Endothelial cell of umbilical vein (primary cell): ENCODE data around the gene CMTM3. TPM values are rescaled to one million over a fixed set of nuclear protein-coding genes. Genes with fewer than 3 reads are reported as not detected.

Experiments
- BruUV-seq: library from RNA; stranded (reverse); fragments of 400-500 nt; replicated peaks from 2 replicates; lab custom pipeline; 2021; lab: Mats Ljungman, UMichigan
- CTCF ChIA-PET: fragments of 300-600, 350-600 bp; sonication (Branson Sonifier 250); formaldehyde crosslinking; loops from one replicate; lab custom pipeline; 2021; ENCODE audit warnings: antibody characterized with exemption, inconsistent platforms; lab: Charles Lee
- POLR2A ChIA-PET: fragments of 300-600, 350-600 bp; sonication (Branson Sonifier 250); formaldehyde crosslinking; loops from one replicate; lab custom pipeline; 2021; ENCODE audit warnings: antibody characterized with exemption, inconsistent platforms; lab: Charles Lee
- DNase-seq: peaks from one replicate; pipeline ENCODE4 v3.0.0-alpha.2; 2011; ENCODE audit warnings: low read depth, low spot score
- FAIRE-seq: peaks from 2 replicates; lab custom pipeline; 2011; peaks lifted over from hg19 to GRCh38; lab: Jason Lieb, UNC
- H2AFZ ChIP-seq: 2 replicates; pipeline ENCODE4 v1.6.0; 2012; ENCODE audit warnings: low read depth, low read length, control low read depth, inconsistent platforms
- H3K27ac ChIP-seq: 2 replicates; pipeline ENCODE4 v1.5.1; 2011; ENCODE audit warnings: low read depth, mild to moderate bottlenecking, control low read depth, low read length, moderate library complexity; ENCODE audit not compliant: insufficient read depth
- H3K27me3 ChIP-seq, 2 experiments: 2 replicates each; pipeline versions ENCODE4 v1.6.0 to v1.6.1; 2011; ENCODE audit warnings: low read length in 2 of 2, mixed read lengths in 1 of 2; ENCODE audit not compliant: control insufficient read depth in 2 of 2, insufficient read depth in 2 of 2
- H3K36me3 ChIP-seq, 2 experiments: 2 replicates in 1 of 2; 3 replicates in 1 of 2; pipeline ENCODE4 v1.5.1; 2011; ENCODE audit warnings: low read length in 2 of 2, mild to moderate bottlenecking in 1 of 2, moderate library complexity in 1 of 2; ENCODE audit not compliant: control insufficient read depth in 2 of 2, insufficient read depth in 2 of 2; ENCODE audit errors: extremely low read depth in 1 of 2
- H3K4me1 ChIP-seq: 3 replicates; pipeline ENCODE4 v1.5.1; 2011; ENCODE audit warnings: mild to moderate bottlenecking, low read length; ENCODE audit not compliant: control insufficient read depth, insufficient read depth; ENCODE audit errors: extremely low read depth
- H3K4me2 ChIP-seq: 2 replicates; pipeline ENCODE4 v1.6.1; 2011; ENCODE audit warnings: low read length, control low read depth, mixed read lengths; ENCODE audit not compliant: insufficient read depth
- H3K4me3 ChIP-seq, 3 experiments: fragments of 200-600 bp in 1 of 3; sonication (generic), shearing (Covaris generic) in 1 of 3; replicated peaks in 1 of 3; 2 replicates each; pipeline ENCODE4 v1.5.1; 2011 to 2016; ENCODE audit warnings: control low read depth in 3 of 3, low read length in 3 of 3, mild to moderate bottlenecking in 2 of 3, inconsistent platforms in 1 of 3, low read depth in 1 of 3, moderate library complexity in 1 of 3; ENCODE audit not compliant: insufficient read depth in 1 of 3
- H3K79me2 ChIP-seq: 2 replicates; pipeline ENCODE4 v1.6.0; 2012; ENCODE audit warnings: low read length, inconsistent platforms; ENCODE audit not compliant: control insufficient read depth, insufficient read depth
- H3K9ac ChIP-seq: replicated peaks from 2 replicates; pipeline ENCODE3; 2011; ENCODE audit warnings: low read length, control low read depth; ENCODE audit not compliant: insufficient read depth; ENCODE audit errors: extremely low read depth
- H3K9me1 ChIP-seq: replicated peaks from 3 replicates; pipeline ENCODE4 v1.6.0; 2011; ENCODE audit warnings: mild to moderate bottlenecking, low read length; ENCODE audit not compliant: control insufficient read depth, insufficient read depth; ENCODE audit errors: extremely low read depth
- H3K9me3 ChIP-seq: replicated peaks from 2 replicates; pipeline ENCODE4 v1.5.1; 2012; ENCODE audit warnings: low read length, inconsistent platforms; ENCODE audit not compliant: control insufficient read depth, insufficient read depth
- H4K20me1 ChIP-seq: replicated peaks from 2 replicates; pipeline ENCODE3; 2011; ENCODE audit warnings: mild to moderate bottlenecking, low read length; ENCODE audit not compliant: control insufficient read depth, insufficient read depth; ENCODE audit errors: extremely low read depth
- EZH2 ChIP-seq: IDR thresholded peaks from 2 replicates; pipeline ENCODE4 v1.6.1; 2012; ENCODE audit warnings: borderline replicate concordance, low read depth, mild to moderate bottlenecking, moderate library complexity, low read length, inconsistent platforms; ENCODE audit not compliant: severe bottlenecking
- FOS ChIP-seq: IDR thresholded peaks from 2 replicates; pipeline ENCODE4 v1.6.1; 2011; ENCODE audit warnings: mild to moderate bottlenecking, low read length, moderate library complexity, borderline replicate concordance; ENCODE audit not compliant: insufficient read depth
- GATA2 ChIP-seq: IDR thresholded peaks from 2 replicates; pipeline ENCODE4 v1.7.0; 2011; ENCODE audit warnings: low read depth, mild to moderate bottlenecking, moderate library complexity, mixed read lengths, low read length; ENCODE audit not compliant: insufficient read length, insufficient read depth
- JUN ChIP-seq: IDR thresholded peaks from 2 replicates; pipeline ENCODE4 v1.6.1; 2011; ENCODE audit warnings: borderline replicate concordance, low read depth; ENCODE audit not compliant: insufficient read length, insufficient read depth
- MYC ChIP-seq: IDR thresholded peaks from one replicate; pipeline ENCODE4 v1.6.1; 2011; ENCODE audit warnings: mild to moderate bottlenecking, low read depth, low read length
- POLR2A ChIP-seq: IDR thresholded peaks from 2 replicates; pipeline ENCODE4 v1.6.1; 2012; ENCODE audit warnings: low read depth, mild to moderate bottlenecking, control low read depth, low read length
- POLR2AphosphoS5 ChIP-seq: IDR thresholded peaks from 2 replicates; pipeline ENCODE4 v1.6.1; 2012; ENCODE audit warnings: low read depth, mild to moderate bottlenecking, control low read depth, low read length, moderate library complexity; ENCODE audit not compliant: insufficient read depth
- dilution Hi-C: fragments of 300-500 bp; cut with MboI; formaldehyde crosslinking; loops from one replicate; pipeline ENCODE4 v1.15.0; 2019; ENCODE audit warnings: low sequenced_read_pairs; ENCODE audit not compliant: extremely low pct_ligation_motif_present
- intact Hi-C: fragments of 100-400 bp; cut with micrococcal nuclease; formaldehyde crosslinking; loops from one replicate; pipeline ENCODE4 v1.10.0; 2022
- polyA plus RNA-seq, 4 experiments: library from polyadenylated mRNA; depleted of rRNA in 3 of 4; stranded (reverse) in 3 of 4; unstranded in 1 of 4; fragments of >200 nt; gene quantifications; 2 replicates each; pipeline versions ENCODE4 v1.2.1 to v1.2.3, GENCODE V29; 2011 to 2012; ENCODE audit warnings: missing spikeins in 1 of 4
- total RNA-seq: library from RNA; stranded (reverse); gene quantifications from 2 replicates; pipeline ENCODE4 v1.2.3, GENCODE V29; 2021
- TF ChIP-seq, protein P1 (sequence below), 2 donors: IDR thresholded peaks; 1 replicate in 1 of 2; 2 replicates in 1 of 2; pipeline ENCODE4 v1.5.1; 2011; ENCODE audit warnings: low read length in 2 of 2, mild to moderate bottlenecking in 2 of 2, moderate library complexity in 2 of 2, control low read depth in 1 of 2, inconsistent platforms in 1 of 2, low read depth in 1 of 2; ENCODE audit not compliant: insufficient read depth in 1 of 2; ENCODE audit errors: extremely low read depth in 1 of 2
- TF ChIP-seq, protein P2 (sequence below): IDR thresholded peaks from 2 replicates; pipeline ENCODE4 v1.6.1; 2011; ENCODE audit not compliant: insufficient read depth, insufficient read length

CMTM3 gene
- total and polyA plus RNA-seq, 2 donors (not counting 3 experiments of a cell fraction or from before 2014, with no cell fraction given), result 83.6 to 86.2 TPM

DNA sequence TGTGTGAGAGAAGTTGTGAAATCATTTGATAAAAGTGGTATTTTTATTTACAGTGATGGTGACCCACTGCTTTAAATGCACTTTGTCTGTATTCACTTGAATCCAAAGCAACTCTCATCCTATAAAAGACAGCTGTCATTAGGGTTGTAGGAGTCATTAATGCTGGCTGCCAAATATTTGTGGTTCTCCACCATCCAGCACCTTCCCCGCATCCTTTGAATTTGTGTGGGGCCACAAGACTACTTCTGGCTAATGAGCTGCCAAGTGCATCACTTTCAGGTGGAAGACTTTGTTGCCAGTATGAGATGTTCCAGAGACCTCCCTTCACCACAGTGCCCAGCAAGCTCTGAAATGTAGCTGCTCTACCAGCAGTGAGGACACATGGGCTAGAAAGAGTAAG lies 43.4 kb downstream of the CMTM3 start:
- Histone ChIP-seq H3K36me3 (no peaks in the 10 kb centered on the region), H3K79me2 (no peaks in the 10 kb centered on the region), H3K9me1 (no peaks in the 10 kb centered on the region), H4K20me1 (no peaks in the 10 kb centered on the region), H2AFZ (no peak overlapping the region), H3K4me3 (no peak overlapping the region), H3K9me3 (no peaks in the 10 kb centered on the region), H3K27ac (no peak overlapping the region), H3K4me1 (no peaks in the 10 kb centered on the region), H3K27me3 (no peaks in the 10 kb centered on the region), H3K4me2 (no peak overlapping the region), H3K9ac (no peak overlapping the region)
- DNase-seq (no peak), FAIRE-seq (no peak)
- CTCF ChIA-PET, result interaction anchor here (1.4 to 1.8 kb wide), 2 partner anchors 8 to 39 kb away, joined by 5 to 6 read pairs; no protein-coding TSS in a partner anchor
- TF ChIP-seq EZH2, result no peak
- no peak for TF ChIP-seq POLR2AphosphoS5
- TF ChIP-seq MYC, result no peak
- no peak for TF ChIP-seq GATA2
- TF ChIP-seq JUN, result no peak
- TF ChIP-seq, protein P1, sequence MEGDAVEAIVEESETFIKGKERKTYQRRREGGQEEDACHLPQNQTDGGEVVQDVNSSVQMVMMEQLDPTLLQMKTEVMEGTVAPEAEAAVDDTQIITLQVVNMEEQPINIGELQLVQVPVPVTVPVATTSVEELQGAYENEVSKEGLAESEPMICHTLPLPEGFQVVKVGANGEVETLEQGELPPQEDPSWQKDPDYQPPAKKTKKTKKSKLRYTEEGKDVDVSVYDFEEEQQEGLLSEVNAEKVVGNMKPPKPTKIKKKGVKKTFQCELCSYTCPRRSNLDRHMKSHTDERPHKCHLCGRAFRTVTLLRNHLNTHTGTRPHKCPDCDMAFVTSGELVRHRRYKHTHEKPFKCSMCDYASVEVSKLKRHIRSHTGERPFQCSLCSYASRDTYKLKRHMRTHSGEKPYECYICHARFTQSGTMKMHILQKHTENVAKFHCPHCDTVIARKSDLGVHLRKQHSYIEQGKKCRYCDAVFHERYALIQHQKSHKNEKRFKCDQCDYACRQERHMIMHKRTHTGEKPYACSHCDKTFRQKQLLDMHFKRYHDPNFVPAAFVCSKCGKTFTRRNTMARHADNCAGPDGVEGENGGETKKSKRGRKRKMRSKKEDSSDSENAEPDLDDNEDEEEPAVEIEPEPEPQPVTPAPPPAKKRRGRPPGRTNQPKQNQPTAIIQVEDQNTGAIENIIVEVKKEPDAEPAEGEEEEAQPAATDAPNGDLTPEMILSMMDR (IDR thresholded peaks at IDR 0.05; ENCODE audit: extremely low read depth in 1 of 2, insufficient read depth in 1 of 2, low read depth in 1 of 2, low read length in 2 of 2), result no peak
- no peak for TF ChIP-seq POLR2A
- TF ChIP-seq, protein P2, sequence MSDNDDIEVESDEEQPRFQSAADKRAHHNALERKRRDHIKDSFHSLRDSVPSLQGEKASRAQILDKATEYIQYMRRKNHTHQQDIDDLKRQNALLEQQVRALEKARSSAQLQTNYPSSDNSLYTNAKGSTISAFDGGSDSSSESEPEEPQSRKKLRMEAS, result no peak
- TF ChIP-seq FOS, result no peak
- intact Hi-C loops (no loop called here), dilution Hi-C loops (no loop called here)
- POLR2A ChIA-PET, result no interaction called here
- BruUV-seq, result no TSS peak
